GM12878 (cell line): Measurements from ENCODE around the gene NDC1. TPM values are rescaled to one million over a fixed set of nuclear protein-coding genes. Genes with fewer than 3 reads are reported as not detected.

Source experiments
- ATAC-seq: fragments of 200-7000 bp; cut with Tn5 transposase; 3 replicates; pipeline ENCODE4 v1.9.1; 2020; ENCODE audit warnings: mild to moderate bottlenecking, moderate library complexity
- BruUV-seq: library from RNA; stranded (reverse); fragments of 400-500 nt; replicated peaks from 2 replicates; lab custom pipeline; 2021; lab: Mats Ljungman, UMichigan
- CTCF ChIA-PET: fragments of 300-600 bp; sonication (Branson Sonifier 250); formaldehyde crosslinking; extraction: SDS; loops from one replicate; lab custom pipeline; 2021; ENCODE audit warnings: inconsistent platforms; lab: Yijun Ruan, JAX
- POLR2A ChIA-PET: fragments of 350-600 bp; formaldehyde crosslinking; extraction: SDS; loops from one replicate; lab custom pipeline; 2021; ENCODE audit warnings: inconsistent platforms; lab: Charles Lee
- RAD21 ChIA-PET: fragments of 300-600 bp; sonication (Branson Sonifier 250); formaldehyde crosslinking; loops from one replicate; lab custom pipeline; 2023; ENCODE audit warnings: antibody characterized with exemption; ENCODE audit not compliant: unreplicated experiment; lab: Charles Lee
- SMC1A ChIA-PET: fragments of 300-600 bp; sonication (Branson Sonifier 250); formaldehyde crosslinking; loops from one replicate; lab custom pipeline; 2023; ENCODE audit not compliant: unreplicated experiment, uncharacterized antibody; lab: Charles Lee
- DNase-seq: peaks from one replicate; pipeline ENCODE4 v3.0.0-alpha.2; 2011; ENCODE audit warnings: low read depth, low spot score
- FAIRE-seq: peaks from 3 replicates; lab custom pipeline; 2011; peaks lifted over from hg19 to GRCh38; lab: Jason Lieb, UNC
- H2AFZ ChIP-seq: 2 replicates; pipeline ENCODE4 v1.6.0; 2011; ENCODE audit warnings: low read depth, low read length, control low read depth; ENCODE audit not compliant: control insufficient read depth
- H3K27ac ChIP-seq: 2 replicates; pipeline ENCODE4 v1.5.1; 2011; ENCODE audit warnings: control low read depth; ENCODE audit not compliant: control insufficient read depth, insufficient read depth
- H3K27me3 ChIP-seq, 2 experiments: replicated peaks in 1 of 2; 2 replicates each; pipeline versions ENCODE4 v1.6.0 to v1.6.1; 2011; ENCODE audit warnings: low read length in 1 of 2; ENCODE audit not compliant: control insufficient read depth in 2 of 2, insufficient read depth in 2 of 2
- H3K36me3 ChIP-seq, 2 experiments: 2 replicates each; pipeline ENCODE4 v1.5.1; 2011; ENCODE audit warnings: low read length in 1 of 2; ENCODE audit not compliant: control insufficient read depth in 2 of 2, insufficient read depth in 2 of 2
- H3K4me1 ChIP-seq: 2 replicates; pipeline ENCODE4 v1.6.1; 2011; ENCODE audit warnings: mild to moderate bottlenecking, low read length, moderate library complexity, mixed read lengths; ENCODE audit not compliant: control insufficient read depth, insufficient read depth
- H3K4me2 ChIP-seq: 2 replicates; pipeline ENCODE4 v1.6.0; 2011; ENCODE audit warnings: control low read depth; ENCODE audit not compliant: control insufficient read depth, insufficient read depth
- H3K4me3 ChIP-seq: fragments of 200-600 bp; sonication (generic); 2 replicates; pipeline ENCODE4 v1.5.1; 2016
- H3K79me2 ChIP-seq: 2 replicates; pipeline ENCODE4 v1.6.0; 2011; ENCODE audit warnings: low read length; ENCODE audit not compliant: control insufficient read depth, insufficient read depth
- H3K9ac ChIP-seq: 2 replicates; pipeline ENCODE4 v1.8.0; 2011; ENCODE audit warnings: low read length, control low read depth, mixed read lengths; ENCODE audit not compliant: control insufficient read depth, insufficient read depth
- H3K9me3 ChIP-seq: replicated peaks from 3 replicates; pipeline ENCODE4 v1.5.1; 2011; ENCODE audit warnings: mild to moderate bottlenecking, low read length; ENCODE audit not compliant: control insufficient read depth, insufficient read depth
- H4K20me1 ChIP-seq: 2 replicates; pipeline ENCODE4 v1.6.0; 2011; ENCODE audit not compliant: control insufficient read depth, insufficient read depth
- BCL11A ChIP-seq: IDR thresholded peaks from 2 replicates; pipeline ENCODE4 v1.6.1; 2011; ENCODE audit warnings: low read depth, low read length
- CHD4 ChIP-seq: fragments of 200-600 bp; sonication (generic); IDR thresholded peaks from 2 replicates; pipeline ENCODE4 v1.6.1; 2016; ENCODE audit warnings: mild to moderate bottlenecking
- CREB1 ChIP-seq: IDR thresholded peaks from 2 replicates; pipeline ENCODE4 v1.6.1; 2012; ENCODE audit warnings: low read depth, mild to moderate bottlenecking, inconsistent platforms
- GATAD2B ChIP-seq: fragments of 450-650 bp; conservative IDR thresholded peaks from 2 replicates; pipeline ENCODE4 v1.6.1; 2017; ENCODE audit warnings: low read depth, mild to moderate bottlenecking, moderate library complexity
- ZBTB33 ChIP-seq: fragments of 450-650 bp; IDR thresholded peaks from 2 replicates; pipeline ENCODE4 v1.6.1; 2017; ENCODE audit warnings: mild to moderate bottlenecking
- WGBS: methylation state at CpG from one replicate; pipeline ENCODE4 v1.1.6; 2016; ENCODE audit warnings: low lambda C conversion rate; ENCODE audit not compliant: insufficient replicate concordance, insufficient coverage; ENCODE audit errors: missing lambda C conversion rate; 5-methylcytosine and 5-hydroxymethylcytosine counted together
- in situ Hi-C: fragments of 300-500 bp; cut with MboI; formaldehyde crosslinking; loops from 9 replicates; pipeline ENCODE4 v1.14.3; 2018; ENCODE audit warnings: mixed read lengths
- intact Hi-C: fragments of 100-400 bp; cut with micrococcal nuclease; formaldehyde crosslinking; loops from one replicate; pipeline ENCODE4 v1.14.2; 2022; ENCODE audit not compliant: unreplicated experiment
- polyA plus RNA-seq, 11 experiments: library from polyadenylated mRNA; depleted of rRNA in 4 of 11; unstranded in 6 of 11; stranded (reverse) in 5 of 11; fragments of >200 nt; fragmentation: Nextera tagmentation in 4 of 11; fragmentation: Illumina TruSeq in 1 of 11; extraction: Ambion mirVana in 4 of 11; extraction: Trizol in 1 of 11; gene quantifications; 1 replicate in 1 of 11; 2 replicates in 10 of 11; pipeline versions ENCODE4 v1.2.1 to v1.2.3, GENCODE V29; 2011 to 2016; ENCODE audit warnings: inconsistent platforms in 2 of 11, missing spikeins in 2 of 11, low read depth in 1 of 11
- total RNA-seq, 4 experiments: library from RNA; depleted of rRNA in 3 of 4; stranded (reverse); fragments of >200 nt in 3 of 4; fragmentation: Illumina TruSeq in 1 of 4; extraction: Trizol in 1 of 4; gene quantifications; 2 replicates each; pipeline versions ENCODE4 v1.2.1 to v1.2.3, GENCODE V29; 2013 to 2021
- TF ChIP-seq, protein P1 (sequence below), 3 experiments: IDR thresholded peaks in 2 of 3; conservative IDR thresholded peaks in 1 of 3; 2 replicates each; pipeline ENCODE4 v1.5.1; 2011; ENCODE audit warnings: low read depth in 3 of 3, low read length in 3 of 3, mild to moderate bottlenecking in 3 of 3, control low read depth in 2 of 3, moderate library complexity in 2 of 3, inconsistent platforms in 1 of 3, mixed read lengths in 1 of 3; ENCODE audit not compliant: control insufficient read depth in 2 of 3, insufficient read depth in 1 of 3; ENCODE audit errors: extremely low read depth in 1 of 3

Gene NDC1
- total and polyA plus RNA-seq, 10 of the 15 experiments (the other 5 are each of a cell fraction or from before 2014, with no cell fraction given) = 20.2 to 77.6 (median 47.1) TPM

DNA sequence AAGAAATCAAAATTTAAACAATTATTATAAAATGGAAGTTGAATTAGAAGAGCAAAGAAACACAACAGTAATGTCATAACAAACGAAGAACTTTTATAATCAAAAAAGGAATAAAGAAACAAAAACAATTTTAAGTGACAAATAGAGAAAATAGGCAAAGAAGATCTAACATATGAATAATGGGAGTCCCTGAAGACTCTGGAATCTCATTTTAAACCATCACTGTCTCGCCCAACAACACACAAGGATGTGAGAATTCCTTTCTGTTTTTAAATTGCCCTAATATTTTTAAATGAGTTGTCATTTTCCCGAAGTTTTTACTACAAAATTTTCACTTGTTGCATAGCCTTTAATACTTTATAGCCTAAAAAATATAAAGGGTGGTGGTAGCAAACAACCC is 4.3 kb upstream of the NDC1 start:
- Histone ChIP-seq H4K20me1 (no peaks in the 10 kb centered on the region), H3K4me1 (no peaks in the 10 kb centered on the region), H3K4me2 (no peak overlapping the region), H3K9ac (no peak overlapping the region), H3K9me3 (no peaks in the 10 kb centered on the region; the same call in 2 of the 3 replicates), H3K36me3 (no peaks in the 10 kb centered on the region), H2AFZ (no peak overlapping the region), H3K4me3 (no peak overlapping the region), H3K79me2 (peaks cover 10% of the 10 kb centered on the region), H3K27me3 (no peaks in the 10 kb centered on the region), H3K27ac (no peak overlapping the region)
- intact Hi-C loops = no loop called here
- in situ Hi-C loops = no loop called here
- SMC1A ChIA-PET = interaction anchor here (1.0 kb wide), 1 partner anchor 10 kb away, joined by 4 read pairs; no protein-coding TSS in a partner anchor
- no peak for TF ChIP-seq BCL11A
- TF ChIP-seq CHD4 = no peak
- no peak for TF ChIP-seq CREB1
- TF ChIP-seq, protein P1, sequence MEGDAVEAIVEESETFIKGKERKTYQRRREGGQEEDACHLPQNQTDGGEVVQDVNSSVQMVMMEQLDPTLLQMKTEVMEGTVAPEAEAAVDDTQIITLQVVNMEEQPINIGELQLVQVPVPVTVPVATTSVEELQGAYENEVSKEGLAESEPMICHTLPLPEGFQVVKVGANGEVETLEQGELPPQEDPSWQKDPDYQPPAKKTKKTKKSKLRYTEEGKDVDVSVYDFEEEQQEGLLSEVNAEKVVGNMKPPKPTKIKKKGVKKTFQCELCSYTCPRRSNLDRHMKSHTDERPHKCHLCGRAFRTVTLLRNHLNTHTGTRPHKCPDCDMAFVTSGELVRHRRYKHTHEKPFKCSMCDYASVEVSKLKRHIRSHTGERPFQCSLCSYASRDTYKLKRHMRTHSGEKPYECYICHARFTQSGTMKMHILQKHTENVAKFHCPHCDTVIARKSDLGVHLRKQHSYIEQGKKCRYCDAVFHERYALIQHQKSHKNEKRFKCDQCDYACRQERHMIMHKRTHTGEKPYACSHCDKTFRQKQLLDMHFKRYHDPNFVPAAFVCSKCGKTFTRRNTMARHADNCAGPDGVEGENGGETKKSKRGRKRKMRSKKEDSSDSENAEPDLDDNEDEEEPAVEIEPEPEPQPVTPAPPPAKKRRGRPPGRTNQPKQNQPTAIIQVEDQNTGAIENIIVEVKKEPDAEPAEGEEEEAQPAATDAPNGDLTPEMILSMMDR (IDR thresholded peaks at IDR 0.05 in 2 of 3, conservative IDR thresholded peaks at IDR 0.05 in 1 of 3; ENCODE audit: control insufficient read depth in 2 of 3, extremely low read depth in 1 of 3, insufficient read depth in 1 of 3, low read depth in 3 of 3, low read length in 3 of 3) = no peak
- no peak for TF ChIP-seq GATAD2B
- no peak for TF ChIP-seq ZBTB33
- FAIRE-seq (no peak), ATAC-seq (no peak), DNase-seq (no peak)
- POLR2A ChIA-PET = no interaction called here
- WGBS = 39% methylated on average over 3 of the region's 3 CpGs
- RAD21 ChIA-PET = no interaction called here
- no TSS peak for BruUV-seq
- CTCF ChIA-PET = no interaction called here
